ENCODE data around the gene NTRK1. TPM values are rescaled to one million over a fixed set of nuclear protein-coding genes. Genes with fewer than 3 reads are reported as not detected.

Gene NTRK1
- total and polyA plus RNA-seq, 2 donors (not counting 1 experiment from before 2014, with no cell fraction given) = not detected

GRCh38 chr1:156815307-156815826 lies 45.3 kb upstream of the NTRK1 start:
- H3K4me2 ChIP-seq (ENCODE audit: extremely low read depth, insufficient read depth, low read length) = no peak overlapping the region
- peak; percentile 70 to 90 for DNase-seq (ENCODE audit: low read depth in 2 of 2)
- H3K9ac ChIP-seq (ENCODE audit: insufficient read depth, low read length) = no peak overlapping the region
- peaks cover 5% of the 10 kb centered on the region for H3K27me3 ChIP-seq (ENCODE audit: control insufficient read depth, insufficient read depth, low read length)
- no peaks in the 10 kb centered on the region for H3K79me2 ChIP-seq (ENCODE audit: control insufficient read depth, insufficient read depth, low read length)
- H2AFZ ChIP-seq (ENCODE audit: low read length) = no peak overlapping the region
- no peaks in the 10 kb centered on the region for H4K20me1 ChIP-seq (ENCODE audit: control insufficient read depth, extremely low read depth, insufficient read depth, low read length)
- no peaks in the 10 kb centered on the region for H3K36me3 ChIP-seq (ENCODE audit: control insufficient read depth, insufficient read depth, low read length)
- H3K9me3 ChIP-seq (ENCODE audit: control insufficient read depth, insufficient read depth, low read depth, low read length) = no peaks in the 10 kb centered on the region
- TF ChIP-seq CTCF (conservative IDR thresholded peaks at IDR 0.05 in 1 of 2, IDR thresholded peaks at IDR 0.05 in 1 of 2; ENCODE audit: low read depth in 1 of 2, low read length in 2 of 2) (peak in 1 of 2 donors; percentile 7), EZH2 (IDR thresholded peaks at IDR 0.05; ENCODE audit: low read length, missing control alignments) (no peak)
- H3K27ac ChIP-seq (ENCODE audit: insufficient read depth, low read length) = peak overlapping the region; percentile 27
- no peak overlapping the region for H3K4me3 ChIP-seq (replicated peaks in 1 of 4; ENCODE audit: control extremely low read depth in 1 of 4, insufficient read depth in 1 of 4, low read depth in 3 of 4, low read length in 4 of 4)
- peaks cover 16% of the 10 kb centered on the region for H3K4me1 ChIP-seq (ENCODE audit: control insufficient read depth, extremely low read depth, insufficient read depth, low read length)

GRCh38 chr1:156815961-156816422 lies 44.7 kb upstream of the NTRK1 start:
- Histone ChIP-seq H3K27ac (ENCODE audit: insufficient read depth, low read length) (peak overlapping the region; percentile 27), H3K36me3 (ENCODE audit: control insufficient read depth, insufficient read depth, low read length) (no peaks in the 10 kb centered on the region), H3K9me3 (ENCODE audit: control insufficient read depth, insufficient read depth, low read depth, low read length) (no peaks in the 10 kb centered on the region), H2AFZ (ENCODE audit: low read length) (no peak overlapping the region), H4K20me1 (ENCODE audit: control insufficient read depth, extremely low read depth, insufficient read depth, low read length) (no peaks in the 10 kb centered on the region), H3K9ac (ENCODE audit: insufficient read depth, low read length) (no peak overlapping the region), H3K27me3 (ENCODE audit: control insufficient read depth, insufficient read depth, low read length) (peaks cover 7% of the 10 kb centered on the region), H3K4me1 (ENCODE audit: control insufficient read depth, extremely low read depth, insufficient read depth, low read length) (peaks cover 16% of the 10 kb centered on the region), H3K79me2 (ENCODE audit: control insufficient read depth, insufficient read depth, low read length) (no peaks in the 10 kb centered on the region), H3K4me3 (replicated peaks in 1 of 4; ENCODE audit: control extremely low read depth in 1 of 4, insufficient read depth in 1 of 4, low read depth in 3 of 4, low read length in 4 of 4) (no peak overlapping the region), H3K4me2 (ENCODE audit: extremely low read depth, insufficient read depth, low read length) (no peak overlapping the region)
- no peak for TF ChIP-seq EZH2 (IDR thresholded peaks at IDR 0.05; ENCODE audit: low read length, missing control alignments)
- no peak for TF ChIP-seq CTCF (conservative IDR thresholded peaks at IDR 0.05 in 1 of 2, IDR thresholded peaks at IDR 0.05 in 1 of 2; ENCODE audit: low read depth in 1 of 2, low read length in 2 of 2)
- no peak for DNase-seq (ENCODE audit: low read depth in 2 of 2)

GRCh38 chr1:156816561-156817328 lies 43.9 kb upstream of the NTRK1 start, which contains the start of gene SH2D2A:
SH2D2A (minus strand) TSS chr1:156816848; CDS start chr1:156816708, 140 bp downstream.
- Histone ChIP-seq H3K27ac (ENCODE audit: insufficient read depth, low read length) (peak within 1 kb of the TSS; percentile 27), H3K9me3 (ENCODE audit: control insufficient read depth, insufficient read depth, low read depth, low read length) (no peaks in the 10 kb centered on the region), H3K4me1 (ENCODE audit: control insufficient read depth, extremely low read depth, insufficient read depth, low read length) (peaks cover 16% of the 10 kb centered on the region), H4K20me1 (ENCODE audit: control insufficient read depth, extremely low read depth, insufficient read depth, low read length) (no peaks in the 10 kb centered on the region), H2AFZ (ENCODE audit: low read length) (no peak within 1 kb of the TSS), H3K36me3 (ENCODE audit: control insufficient read depth, insufficient read depth, low read length) (no peaks in the 10 kb centered on the region), H3K4me3 (replicated peaks in 1 of 4; ENCODE audit: control extremely low read depth in 1 of 4, insufficient read depth in 1 of 4, low read depth in 3 of 4, low read length in 4 of 4) (no peak within 1 kb of the TSS), H3K9ac (ENCODE audit: insufficient read depth, low read length) (no peak within 1 kb of the TSS), H3K4me2 (ENCODE audit: extremely low read depth, insufficient read depth, low read length) (no peak within 1 kb of the TSS), H3K79me2 (ENCODE audit: control insufficient read depth, insufficient read depth, low read length) (no peaks in the 10 kb centered on the region), H3K27me3 (ENCODE audit: control insufficient read depth, insufficient read depth, low read length) (peaks cover 10% of the 10 kb centered on the region)
- DNase-seq (ENCODE audit: low read depth in 2 of 2) = no peak
- TF ChIP-seq CTCF (conservative IDR thresholded peaks at IDR 0.05 in 1 of 2, IDR thresholded peaks at IDR 0.05 in 1 of 2; ENCODE audit: low read depth in 1 of 2, low read length in 2 of 2) = no peak
- TF ChIP-seq EZH2 (IDR thresholded peaks at IDR 0.05; ENCODE audit: low read length, missing control alignments) = no peak
